GM13976 (cell line): ENCODE results near the gene SV2C.

ENCODE experiments used
- DNase-seq: peaks from one replicate; pipeline ENCODE4 v3.0.0; 2012; ENCODE audit warnings: low spot score
- in situ Hi-C: fragments of 300-500 bp; cut with MboI; formaldehyde crosslinking; loops from one replicate; pipeline ENCODE4 v1.12.0; 2022; ENCODE audit warnings: low sequenced_read_pairs, mixed read lengths, inconsistent platforms; ENCODE audit not compliant: unreplicated experiment
- TF ChIP-seq, protein P1 (sequence below): IDR thresholded peaks from 2 replicates; pipeline ENCODE4 v1.5.1; 2012; ENCODE audit warnings: borderline replicate concordance, mild to moderate bottlenecking; ENCODE audit not compliant: insufficient read depth; ENCODE audit errors: extremely low read depth, missing control alignments, control extremely low read depth

The SV2C gene

DNA sequence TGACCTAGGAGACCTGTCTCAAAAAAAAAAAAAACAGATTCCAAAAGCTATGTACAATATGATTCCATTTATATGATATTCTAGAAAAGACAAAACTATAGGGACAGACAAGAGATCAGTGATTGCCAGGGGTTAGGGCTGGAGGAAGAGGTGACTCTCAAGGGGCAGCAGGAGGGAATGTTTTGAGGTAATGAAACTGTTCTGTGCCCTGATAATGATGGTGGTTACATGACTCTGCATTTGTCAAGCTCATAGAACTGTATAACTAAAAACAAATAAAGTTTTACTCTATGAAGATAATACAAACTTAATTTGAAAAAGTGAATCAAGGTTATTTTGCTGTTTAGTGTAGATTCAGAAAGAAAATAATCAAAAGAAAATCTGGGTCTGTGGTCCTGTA, 194.6 kb downstream of the SV2C start:
- DNase-seq: no peak
- TF ChIP-seq, protein P1, sequence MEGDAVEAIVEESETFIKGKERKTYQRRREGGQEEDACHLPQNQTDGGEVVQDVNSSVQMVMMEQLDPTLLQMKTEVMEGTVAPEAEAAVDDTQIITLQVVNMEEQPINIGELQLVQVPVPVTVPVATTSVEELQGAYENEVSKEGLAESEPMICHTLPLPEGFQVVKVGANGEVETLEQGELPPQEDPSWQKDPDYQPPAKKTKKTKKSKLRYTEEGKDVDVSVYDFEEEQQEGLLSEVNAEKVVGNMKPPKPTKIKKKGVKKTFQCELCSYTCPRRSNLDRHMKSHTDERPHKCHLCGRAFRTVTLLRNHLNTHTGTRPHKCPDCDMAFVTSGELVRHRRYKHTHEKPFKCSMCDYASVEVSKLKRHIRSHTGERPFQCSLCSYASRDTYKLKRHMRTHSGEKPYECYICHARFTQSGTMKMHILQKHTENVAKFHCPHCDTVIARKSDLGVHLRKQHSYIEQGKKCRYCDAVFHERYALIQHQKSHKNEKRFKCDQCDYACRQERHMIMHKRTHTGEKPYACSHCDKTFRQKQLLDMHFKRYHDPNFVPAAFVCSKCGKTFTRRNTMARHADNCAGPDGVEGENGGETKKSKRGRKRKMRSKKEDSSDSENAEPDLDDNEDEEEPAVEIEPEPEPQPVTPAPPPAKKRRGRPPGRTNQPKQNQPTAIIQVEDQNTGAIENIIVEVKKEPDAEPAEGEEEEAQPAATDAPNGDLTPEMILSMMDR: no peak
- in situ Hi-C loops: no loop called here

GRCh38 chr5:76278261-76278789, 195.1 kb downstream of the SV2C start:
- in situ Hi-C loops: no loop called here
- TF ChIP-seq, protein P1: no peak
- DNase-seq: no peak

DNA sequence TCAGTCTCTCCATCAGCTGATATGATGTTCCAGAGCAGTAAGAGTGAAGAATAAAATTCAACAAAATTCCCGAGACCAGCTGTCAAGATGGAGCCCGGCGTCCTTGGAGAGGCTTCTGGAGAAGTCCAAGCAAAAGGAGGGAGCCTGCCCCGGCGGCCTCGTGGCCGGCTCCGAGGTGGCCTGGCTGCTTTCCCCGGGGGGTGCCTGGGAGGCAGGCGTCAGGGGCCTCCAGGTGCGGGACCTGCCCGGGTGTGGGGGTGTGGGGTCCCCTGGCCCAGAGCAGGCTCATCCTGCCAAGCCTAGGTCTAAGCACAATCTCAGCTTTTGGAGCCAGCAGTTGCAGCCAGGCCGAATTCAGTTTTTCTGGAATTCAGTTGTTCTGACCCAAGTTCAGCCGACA, 197.3 kb downstream of the SV2C start:
- DNase-seq: no peak
- TF ChIP-seq, protein P1: no peak
- in situ Hi-C loops: no loop called here

GRCh38 chr5:76283670-76284069, 200.5 kb downstream of the SV2C start:
- no peak for DNase-seq
- TF ChIP-seq, protein P1: no peak

DNA sequence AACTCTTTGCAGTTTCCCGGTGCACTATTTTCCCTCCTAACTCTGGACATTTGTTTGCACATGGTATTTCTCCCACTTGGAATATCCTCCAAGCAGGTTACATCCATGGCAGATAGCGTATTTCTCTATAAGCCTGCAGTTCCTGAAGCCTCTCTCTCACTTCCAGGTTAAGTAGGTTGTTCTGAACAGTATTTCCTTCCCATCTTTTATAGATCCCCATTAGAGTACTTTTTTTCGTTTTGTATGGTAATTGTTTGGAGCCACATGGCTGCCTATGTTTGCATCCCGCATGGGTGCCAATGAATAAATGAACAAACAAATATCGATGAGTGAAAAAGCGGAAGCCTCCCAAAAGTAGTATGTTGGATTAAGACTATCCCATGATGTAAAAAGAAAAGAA, 206.5 kb downstream of the SV2C start:
- TF ChIP-seq, protein P1: no peak
- no peak for DNase-seq
- in situ Hi-C loops: no loop called here

More at GRCh38 chr5:76283670-76284069, 200.5 kb downstream of the SV2C start:
- in situ Hi-C loops: no loop called here

DNA sequence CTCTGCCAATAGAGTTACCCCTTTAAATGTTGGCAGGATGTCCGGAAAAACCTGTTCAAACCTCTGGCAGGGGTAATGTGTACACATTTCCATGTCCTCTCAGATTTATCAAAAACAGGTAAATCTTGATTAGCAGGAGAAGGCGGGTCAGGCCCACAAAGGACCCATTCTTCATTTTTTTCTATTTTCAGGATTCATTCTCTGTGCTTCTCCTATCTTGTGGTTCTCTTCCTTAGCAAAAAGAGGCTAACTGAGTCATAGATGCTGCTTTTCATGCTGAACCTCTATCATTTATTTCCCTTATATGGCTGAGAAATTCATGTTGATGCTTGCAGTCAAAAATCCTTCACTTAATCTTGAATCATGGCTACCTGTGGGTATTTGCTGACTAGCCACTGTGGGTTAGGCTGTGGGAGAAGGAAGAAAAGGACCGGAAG, 207.2 kb downstream of the SV2C start:
- in situ Hi-C loops: no loop called here
- no peak for DNase-seq
- TF ChIP-seq, protein P1: no peak

DNA sequence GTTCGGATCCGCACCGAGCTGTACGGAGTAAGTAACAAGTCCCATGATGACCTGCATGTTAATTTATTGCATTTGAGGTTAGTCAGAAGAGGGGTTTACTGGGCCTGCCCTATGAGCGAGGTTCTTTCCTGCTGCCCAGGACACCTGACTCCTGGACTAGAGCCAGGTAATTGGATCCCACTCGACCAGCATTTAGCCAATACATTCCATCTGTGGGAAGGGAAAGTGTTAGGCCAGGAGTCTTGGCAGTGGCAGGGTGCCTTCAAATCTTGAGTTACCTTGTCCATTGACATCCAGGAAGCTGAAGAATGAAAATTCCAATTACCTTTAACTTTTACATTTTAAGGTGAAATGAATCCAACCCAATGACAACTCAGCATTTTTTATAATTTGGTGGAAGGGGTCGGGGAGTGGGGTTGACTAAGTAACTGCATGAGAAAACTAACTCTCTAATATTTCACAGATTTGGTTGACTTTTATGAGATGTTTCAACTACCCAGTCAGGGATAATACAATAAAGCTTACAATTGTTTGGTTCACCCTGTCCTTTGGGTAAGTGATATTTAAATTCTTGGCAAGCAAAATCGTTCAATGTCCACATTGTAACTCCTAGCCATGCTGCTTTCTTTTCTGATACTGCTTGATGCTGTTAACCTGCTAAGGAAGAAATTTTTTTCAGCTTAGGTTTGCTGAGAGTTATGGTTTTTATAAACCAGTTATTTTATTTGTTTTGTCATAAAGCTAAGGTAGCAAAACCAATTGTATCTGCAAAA, 208.3 kb downstream of the SV2C start:
- in situ Hi-C loops: no loop called here
- DNase-seq: no peak
- TF ChIP-seq, protein P1: no peak
